ENCODE data around the gene IL12RB2.

Gene IL12RB2

DNA sequence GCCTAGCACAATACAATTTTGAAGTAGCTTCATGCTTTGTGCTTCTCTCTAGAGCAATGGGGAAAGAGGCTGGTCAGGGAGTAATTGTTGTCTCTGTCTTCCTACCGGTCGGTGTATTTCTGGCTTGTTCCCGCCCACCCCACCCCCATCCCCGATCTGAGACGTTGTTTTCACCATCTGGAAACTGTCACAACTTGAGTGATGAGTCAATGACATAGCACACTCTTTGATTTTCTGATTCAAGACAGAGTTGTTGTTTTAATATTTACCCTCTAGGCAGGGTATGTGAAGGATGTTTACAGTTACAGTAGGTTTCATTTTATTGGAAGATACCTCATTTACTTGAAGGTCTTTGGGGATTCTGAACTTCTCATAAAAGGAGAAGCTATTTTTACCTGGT lies 7.0 kb downstream of the IL12RB2 start:
- DNase-seq = no peak

GRCh38 chr1:67316180-67316902 lies 8.7 kb downstream of the IL12RB2 start:
- no peak for DNase-seq

DNA sequence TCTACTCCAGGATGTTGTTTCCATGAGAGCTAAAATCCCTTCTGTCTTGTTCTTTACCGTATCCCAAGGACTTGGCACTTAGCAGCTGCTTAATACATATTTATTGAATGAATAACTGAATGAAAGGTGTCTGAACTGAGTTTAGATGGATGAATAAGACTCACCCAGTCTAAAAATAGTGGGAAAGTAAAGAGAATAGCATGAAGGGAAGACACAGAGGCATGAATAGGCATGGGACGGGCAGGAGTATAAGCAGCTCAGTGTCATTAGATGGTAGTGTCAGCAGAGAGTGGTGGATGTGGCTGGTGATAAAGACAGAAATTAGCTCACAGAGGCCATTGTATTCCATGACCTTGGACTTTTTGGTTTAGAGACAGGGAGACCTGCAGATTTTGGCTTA lies 9.2 kb downstream of the IL12RB2 start:
- no peak for DNase-seq

- DNase-seq = no peak
These were observed 10.1 kb downstream of the IL12RB2 start for GRCh38 chr1:67317803-67318202.

DNA sequence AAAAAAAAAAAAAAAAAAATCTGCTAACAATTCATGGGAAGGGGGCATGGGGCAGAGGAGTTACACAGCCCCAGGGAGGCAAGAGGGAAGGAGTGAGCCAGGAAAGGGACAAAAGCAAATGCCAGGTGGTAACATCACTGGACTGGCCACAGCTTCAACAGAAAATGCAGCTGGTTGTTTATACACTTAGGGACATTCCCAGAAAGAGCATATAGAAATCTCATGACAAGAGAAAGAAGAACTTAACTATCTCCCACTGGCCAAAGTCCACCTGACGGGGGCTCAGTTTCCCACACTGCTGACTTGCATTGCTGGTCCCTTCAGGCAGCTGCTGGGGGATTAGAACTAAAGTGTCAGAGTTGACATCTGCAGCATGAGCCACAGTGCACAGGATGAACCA lies 14.8 kb downstream of the IL12RB2 start:
- DNase-seq = no peak

- no peak for DNase-seq
These were observed 15.4 kb downstream of the IL12RB2 start for GRCh38 chr1:67323087-67323486.

DNA sequence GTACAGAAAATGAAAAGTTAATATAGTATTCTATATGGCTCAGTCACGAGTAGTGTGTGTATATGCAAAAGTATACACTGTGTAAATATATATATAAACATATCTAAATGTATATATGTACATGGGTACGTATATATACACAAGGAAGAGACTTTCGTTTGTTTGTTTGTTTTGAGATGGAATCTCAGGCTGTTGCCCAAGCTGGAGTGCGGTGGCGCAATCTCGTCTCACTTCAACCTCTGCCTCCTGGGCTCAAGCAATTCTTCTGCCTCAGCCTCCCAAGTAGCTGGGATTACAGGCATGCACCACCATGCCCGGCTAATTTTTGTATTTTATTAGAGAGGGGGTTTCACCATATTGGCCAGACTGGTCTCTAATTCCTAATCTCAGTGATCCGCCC lies 16.4 kb downstream of the IL12RB2 start:
- no peak for DNase-seq

DNA sequence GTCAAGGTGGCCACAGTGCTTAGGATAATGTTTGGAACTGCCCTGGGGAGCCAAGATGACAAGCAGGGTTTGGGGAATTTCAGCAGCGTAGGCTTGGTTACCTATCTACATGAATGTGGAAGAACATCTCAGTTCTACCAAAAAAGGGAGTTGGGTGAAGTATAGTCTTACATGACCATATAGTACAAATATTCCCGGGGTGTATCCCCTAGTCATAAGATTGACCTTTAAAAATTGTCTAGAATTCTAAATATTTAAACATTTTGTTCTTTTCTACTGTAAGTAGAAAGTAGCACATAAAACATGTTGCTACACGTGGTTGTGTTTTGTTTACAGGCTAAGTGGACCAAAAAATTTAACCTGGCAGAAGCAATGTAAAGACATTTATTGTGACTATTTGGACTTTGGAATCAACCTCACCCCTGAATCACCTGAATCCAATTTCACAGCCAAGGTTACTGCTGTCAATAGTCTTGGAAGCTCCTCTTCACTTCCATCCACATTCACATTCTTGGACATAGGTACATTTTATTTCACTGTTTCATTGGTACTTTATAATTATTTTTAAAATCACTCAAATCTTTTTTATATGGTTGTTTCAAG lies 20.3 kb downstream of the IL12RB2 start:
- no peak for DNase-seq

DNA sequence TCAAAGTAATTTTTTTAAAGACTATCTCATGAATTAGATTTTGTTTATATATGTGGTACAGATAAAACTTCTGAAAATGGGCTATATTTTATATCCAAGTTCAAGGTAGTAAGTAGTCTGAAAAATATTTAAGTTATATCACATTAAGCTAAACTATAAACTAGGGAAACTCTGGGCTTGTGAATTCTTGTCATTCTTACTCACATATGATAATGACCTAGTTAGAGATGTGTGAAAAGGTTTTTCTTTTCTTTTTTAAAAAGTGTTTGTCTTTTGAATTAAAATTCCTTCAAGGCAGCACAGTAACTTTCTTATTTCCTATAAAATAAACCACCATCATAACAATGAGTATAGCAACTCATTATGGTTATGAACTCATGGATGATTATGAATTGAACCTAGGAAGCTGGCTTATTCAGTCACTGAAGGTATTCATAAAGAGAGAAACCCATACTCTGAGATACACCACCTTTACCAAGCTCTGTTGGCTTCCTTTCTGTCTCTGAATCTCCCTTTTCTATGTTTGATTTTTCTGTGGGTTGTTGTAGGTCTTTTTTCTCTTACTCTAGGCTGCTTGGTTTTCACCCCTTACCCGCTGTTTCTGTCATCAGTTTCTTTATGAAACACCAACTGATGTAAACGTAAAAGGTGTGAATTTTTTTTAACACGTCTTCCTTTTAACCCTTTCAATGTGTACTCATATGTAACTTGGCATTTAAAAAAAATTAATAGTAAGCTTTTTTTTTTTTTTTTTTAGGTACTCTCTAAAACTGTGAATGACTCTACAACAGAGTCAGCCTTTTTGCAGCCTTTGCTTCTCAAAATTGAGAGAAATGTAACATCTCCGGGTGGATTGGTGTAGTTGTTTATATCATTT lies 25.2 kb downstream of the IL12RB2 start:
- no peak for DNase-seq

GRCh38 chr1:67333603-67334002 lies 25.9 kb downstream of the IL12RB2 start:
- DNase-seq = no peak

DNA sequence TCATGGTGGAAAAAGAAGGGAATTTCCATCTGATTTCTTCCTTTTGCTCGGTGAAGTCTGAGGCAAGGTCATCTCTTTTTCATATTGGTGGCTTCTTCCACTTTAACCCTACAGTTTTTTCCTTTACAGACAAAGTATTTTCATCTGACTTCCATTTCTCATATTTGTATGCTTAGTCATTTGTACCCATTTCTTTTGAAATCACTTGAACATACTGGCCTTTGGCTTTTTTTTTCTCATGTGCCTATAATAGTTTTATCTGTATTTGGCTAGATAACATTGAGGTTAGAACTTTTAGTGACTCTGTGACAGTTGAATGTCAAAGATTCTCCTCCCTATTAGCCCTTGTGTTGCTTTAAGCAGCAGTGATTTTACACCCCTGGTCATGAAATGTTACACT lies 27.7 kb downstream of the IL12RB2 start:
- no peak for DNase-seq

DNA sequence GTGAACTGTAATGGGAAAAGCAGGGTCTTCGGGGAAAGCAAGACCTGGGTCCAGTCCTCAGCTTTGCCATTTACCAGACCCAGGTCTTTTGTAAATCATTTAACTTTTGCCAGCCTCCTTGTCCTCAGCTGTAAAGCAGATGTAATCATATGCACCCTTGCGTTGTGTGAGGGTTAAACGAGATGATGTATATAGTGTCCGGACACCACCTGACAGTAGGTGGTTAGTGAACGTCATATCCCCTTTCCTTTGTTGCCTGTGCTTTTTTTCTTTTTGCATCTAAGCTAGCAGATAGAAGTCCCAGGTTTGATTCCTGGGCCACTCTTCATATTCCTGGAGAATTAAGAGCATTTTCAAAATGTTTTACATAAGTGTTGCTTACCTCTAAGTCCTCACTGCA lies 28.5 kb downstream of the IL12RB2 start:
- DNase-seq = no peak

- no peak for DNase-seq
These were observed 29.1 kb downstream of the IL12RB2 start for GRCh38 chr1:67336783-67337182.

DNA sequence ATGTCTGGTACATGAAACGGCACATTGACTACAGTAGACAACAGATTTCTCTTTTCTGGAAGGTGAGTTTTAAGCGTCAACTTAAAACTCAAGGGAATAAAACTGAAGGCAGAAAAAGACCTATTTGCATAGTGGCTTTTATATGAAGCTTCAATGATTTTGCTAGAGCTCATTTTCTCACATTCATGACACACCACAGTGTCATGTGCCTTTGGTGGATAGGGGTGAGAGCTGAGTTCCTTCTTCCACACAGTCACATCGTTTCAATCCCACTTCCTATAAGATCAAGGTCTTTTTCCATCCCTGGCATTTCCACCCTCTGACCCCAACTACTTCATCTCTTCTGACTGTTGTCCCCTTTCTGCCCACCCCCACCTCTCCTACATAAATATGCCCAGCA lies 31.0 kb downstream of the IL12RB2 start:
- DNase-seq = no peak

DNA sequence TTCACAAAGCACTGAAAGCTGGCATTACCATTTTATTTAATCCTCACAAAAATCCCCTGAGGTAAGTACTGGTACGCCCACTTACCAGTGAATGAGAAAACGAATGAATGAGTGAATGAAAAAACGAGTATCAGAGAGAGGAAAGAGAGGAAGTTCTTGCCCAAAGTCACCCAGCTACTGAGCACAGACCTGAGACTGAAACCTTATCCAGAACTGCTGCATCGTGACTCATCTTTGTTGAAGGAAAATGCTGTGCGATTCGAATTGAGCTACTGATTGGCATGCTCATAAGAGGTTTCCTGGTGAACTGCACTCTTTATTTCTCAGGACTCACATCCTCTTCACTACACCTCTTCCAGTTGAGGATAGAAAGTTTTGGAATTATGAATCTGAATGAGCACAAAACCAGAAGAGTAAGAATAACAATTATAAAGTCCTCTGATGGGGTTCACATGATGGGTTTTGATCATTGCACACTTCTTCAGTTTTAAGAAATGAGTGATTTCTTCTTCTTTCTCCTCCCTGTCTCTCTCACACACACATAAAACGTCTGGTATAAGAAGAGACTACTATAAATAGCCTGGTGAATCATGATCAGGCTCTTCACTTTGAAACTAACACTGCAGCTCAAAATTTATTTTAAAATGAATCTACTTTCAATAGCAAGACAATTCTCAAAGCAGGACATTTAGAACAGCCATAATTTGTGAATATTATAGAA lies 32.1 kb downstream of the IL12RB2 start:
- no peak for DNase-seq

GRCh38 chr1:67342076-67342890 lies 34.6 kb downstream of the IL12RB2 start:
- DNase-seq = no peak

GRCh38 chr1:67345556-67345955 lies 37.9 kb downstream of the IL12RB2 start:
- no peak for DNase-seq

DNA sequence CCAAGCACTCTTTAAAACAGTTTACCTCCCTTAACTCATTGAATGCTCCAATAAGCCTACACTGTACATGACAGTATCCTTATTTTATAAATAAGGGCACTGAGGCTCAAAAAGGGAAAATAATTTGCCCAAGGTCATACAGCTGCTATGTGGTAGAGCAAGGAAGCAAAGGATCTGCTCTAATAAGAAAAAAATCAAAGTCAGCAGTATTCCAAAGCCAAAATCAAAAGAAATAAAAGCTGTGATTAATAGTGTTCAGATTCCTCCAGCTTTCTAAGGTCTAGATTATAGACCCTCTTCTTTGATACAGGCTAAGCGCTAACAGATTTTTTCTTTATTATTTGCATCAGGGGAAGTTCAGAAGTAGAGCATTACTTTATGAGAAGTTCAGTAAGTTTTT lies 39.3 kb downstream of the IL12RB2 start:
- DNase-seq = no peak

GRCh38 chr1:67347688-67348472 lies 40.2 kb downstream of the IL12RB2 start:
- DNase-seq = peak; percentile 16

DNA sequence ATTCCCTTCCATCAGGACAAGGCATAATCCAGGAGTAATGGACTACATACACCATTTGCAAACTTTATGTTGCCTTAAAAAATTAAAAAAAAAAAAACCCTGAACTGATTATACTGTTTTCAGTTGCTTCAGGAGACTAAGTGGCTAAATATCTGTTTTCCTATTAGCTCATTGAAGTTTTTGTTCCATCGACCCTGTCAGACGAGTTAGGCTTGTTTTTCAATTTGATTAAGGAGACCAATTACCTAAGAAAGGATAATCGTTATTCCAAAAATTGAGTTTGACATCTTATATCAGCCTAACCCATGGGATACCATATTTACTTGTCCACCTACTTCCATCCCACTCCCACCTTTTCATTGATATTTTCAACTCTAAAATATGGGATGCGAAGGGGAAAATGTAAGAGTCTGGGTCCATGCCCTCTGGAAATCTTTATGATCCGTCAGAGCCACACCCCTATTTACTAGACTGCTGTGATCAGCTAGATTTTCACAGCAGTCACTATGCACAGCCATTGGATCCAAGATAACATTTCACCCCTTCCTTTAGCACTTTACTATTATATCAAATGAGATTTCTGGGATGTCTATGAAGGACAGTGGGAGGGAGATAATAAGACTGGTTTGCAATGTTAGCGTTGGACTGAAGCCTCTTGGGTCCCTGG lies 41.0 kb downstream of the IL12RB2 start:
- no peak for DNase-seq

DNA sequence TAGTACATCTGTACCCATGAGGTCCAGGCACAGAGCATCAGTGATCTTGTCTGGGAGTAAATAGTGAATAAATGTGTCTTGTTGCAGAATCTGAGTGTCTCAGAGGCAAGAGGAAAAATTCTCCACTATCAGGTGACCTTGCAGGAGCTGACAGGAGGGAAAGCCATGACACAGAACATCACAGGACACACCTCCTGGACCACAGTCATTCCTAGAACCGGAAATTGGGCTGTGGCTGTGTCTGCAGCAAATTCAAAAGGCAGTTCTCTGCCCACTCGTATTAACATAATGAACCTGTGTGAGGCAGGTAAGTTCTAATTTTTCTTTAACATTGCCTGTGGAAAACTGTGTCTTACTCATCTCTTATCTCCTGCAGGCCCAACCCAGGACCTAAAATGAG lies 43.1 kb downstream of the IL12RB2 start:
- DNase-seq = no peak
